DND-41 (cell line): ENCODE data around the gene EPHB2.
A peak's percentile ranks its signal among the peaks of the same experiment; 100 is the strongest.

ENCODE experiments used
- ATAC-seq: fragments of 200-7000 bp; cut with Tn5 transposase; 3 replicates; pipeline ENCODE4 v1.9.1; 2021; ENCODE audit warnings: low read depth; ENCODE audit not compliant: insufficient read depth
- DNase-seq: peaks from one replicate; pipeline ENCODE4 v3.0.0-alpha.2; 2020
- H2AFZ ChIP-seq: 2 replicates; pipeline ENCODE4 v1.6.0; 2012; ENCODE audit warnings: low read depth, low read length
- H3K27ac ChIP-seq: 2 replicates; pipeline ENCODE4 v1.5.1; 2012; ENCODE audit warnings: low read length, inconsistent platforms
- H3K27me3 ChIP-seq: fragments of 200-600 bp; sonication (generic); 2 replicates; pipeline ENCODE4 v1.6.0; 2012; ENCODE audit warnings: low read length, mild to moderate bottlenecking, inconsistent platforms; ENCODE audit not compliant: insufficient read depth, poor library complexity
- H3K36me3 ChIP-seq: 2 replicates; pipeline ENCODE4 v1.5.1; 2012; ENCODE audit warnings: low read length, inconsistent platforms; ENCODE audit not compliant: insufficient read depth
- H3K4me1 ChIP-seq: 2 replicates; pipeline ENCODE4 v1.5.1; 2012; ENCODE audit warnings: mild to moderate bottlenecking, low read length; ENCODE audit not compliant: insufficient read depth
- H3K4me2 ChIP-seq: 2 replicates; pipeline ENCODE4 v1.6.0; 2012; ENCODE audit warnings: mild to moderate bottlenecking, moderate library complexity, low read length, inconsistent platforms; ENCODE audit not compliant: insufficient read depth
- H3K4me3 ChIP-seq, 2 experiments: fragments of 200-600 bp in 1 of 2; shearing (Covaris generic) in 1 of 2; 2 replicates each; pipeline ENCODE4 v1.5.1; 2012 to 2016; ENCODE audit warnings: inconsistent platforms in 2 of 2, low read length in 2 of 2, mild to moderate bottlenecking in 2 of 2, low read depth in 1 of 2, moderate library complexity in 1 of 2
- H3K79me2 ChIP-seq: 2 replicates; pipeline ENCODE4 v1.6.0; 2012; ENCODE audit warnings: low read length, inconsistent platforms; ENCODE audit not compliant: insufficient read depth
- H3K9ac ChIP-seq: 2 replicates; pipeline ENCODE4 v1.6.0; 2012; ENCODE audit warnings: low read depth, mild to moderate bottlenecking, inconsistent platforms, low read length, moderate library complexity
- H3K9me3 ChIP-seq: 2 replicates; pipeline ENCODE4 v1.5.1; 2012; ENCODE audit warnings: low read length, moderate library complexity, mild to moderate bottlenecking, inconsistent platforms; ENCODE audit not compliant: insufficient read depth, severe bottlenecking
- H4K20me1 ChIP-seq: 2 replicates; pipeline ENCODE4 v1.6.0; 2012; ENCODE audit warnings: low read length; ENCODE audit not compliant: insufficient read depth
- EZH2 ChIP-seq: IDR thresholded peaks from 3 replicates; pipeline ENCODE4 v1.6.1; 2012; ENCODE audit warnings: borderline replicate concordance, low read depth, mild to moderate bottlenecking, moderate library complexity, low read length, inconsistent platforms; ENCODE audit not compliant: severe bottlenecking
- TF ChIP-seq, protein P1 (sequence below): IDR thresholded peaks from 2 replicates; pipeline ENCODE4 v1.5.1; 2012; ENCODE audit warnings: borderline replicate concordance, low read length, moderate library complexity, mild to moderate bottlenecking; ENCODE audit not compliant: poor library complexity, severe bottlenecking; ENCODE audit errors: extremely low read depth

The EPHB2 gene

DNA sequence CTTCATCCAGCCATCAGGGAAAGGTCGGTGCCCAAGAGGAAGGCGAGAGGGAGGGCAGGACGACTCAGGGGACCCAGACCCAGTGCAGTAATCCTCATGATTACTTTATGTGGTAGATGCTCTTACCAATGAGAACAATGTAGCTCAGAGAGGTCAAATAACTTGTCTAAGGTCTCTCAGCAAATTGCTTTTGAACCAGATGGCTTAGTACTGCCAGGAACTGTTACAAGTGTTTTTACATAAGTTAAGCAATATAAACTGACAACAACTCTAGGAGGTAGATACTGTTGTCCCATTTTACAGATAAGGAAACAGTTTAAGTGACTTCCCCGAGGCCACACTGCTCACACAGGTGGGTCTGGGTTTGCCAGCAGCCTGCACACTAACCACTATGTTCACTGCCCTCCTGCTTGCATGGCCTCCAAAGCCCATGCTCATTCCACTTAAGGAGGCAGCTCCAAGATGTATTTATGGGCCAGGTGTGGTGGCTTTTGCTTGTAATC, 150.3 kb downstream of the EPHB2 start:
- DNase-seq = no peak
- ATAC-seq = no peak
- Histone ChIP-seq H3K79me2 (no peaks in the 10 kb centered on the region), H3K27ac (no peak overlapping the region), H3K9me3 (no peaks in the 10 kb centered on the region), H3K4me1 (no peaks in the 10 kb centered on the region), H4K20me1 (0 out of 2 replicates have a peak, but pooled peaks cover 4% of the 10 kb centered on the region), H3K36me3 (no peaks in the 10 kb centered on the region), H3K9ac (no peak overlapping the region), H3K4me2 (no peak overlapping the region), H2AFZ (no peak overlapping the region), H3K27me3 (peaks cover 9% of the 10 kb centered on the region), H3K4me3 (no peak overlapping the region)
- TF ChIP-seq, protein P1, sequence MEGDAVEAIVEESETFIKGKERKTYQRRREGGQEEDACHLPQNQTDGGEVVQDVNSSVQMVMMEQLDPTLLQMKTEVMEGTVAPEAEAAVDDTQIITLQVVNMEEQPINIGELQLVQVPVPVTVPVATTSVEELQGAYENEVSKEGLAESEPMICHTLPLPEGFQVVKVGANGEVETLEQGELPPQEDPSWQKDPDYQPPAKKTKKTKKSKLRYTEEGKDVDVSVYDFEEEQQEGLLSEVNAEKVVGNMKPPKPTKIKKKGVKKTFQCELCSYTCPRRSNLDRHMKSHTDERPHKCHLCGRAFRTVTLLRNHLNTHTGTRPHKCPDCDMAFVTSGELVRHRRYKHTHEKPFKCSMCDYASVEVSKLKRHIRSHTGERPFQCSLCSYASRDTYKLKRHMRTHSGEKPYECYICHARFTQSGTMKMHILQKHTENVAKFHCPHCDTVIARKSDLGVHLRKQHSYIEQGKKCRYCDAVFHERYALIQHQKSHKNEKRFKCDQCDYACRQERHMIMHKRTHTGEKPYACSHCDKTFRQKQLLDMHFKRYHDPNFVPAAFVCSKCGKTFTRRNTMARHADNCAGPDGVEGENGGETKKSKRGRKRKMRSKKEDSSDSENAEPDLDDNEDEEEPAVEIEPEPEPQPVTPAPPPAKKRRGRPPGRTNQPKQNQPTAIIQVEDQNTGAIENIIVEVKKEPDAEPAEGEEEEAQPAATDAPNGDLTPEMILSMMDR = no peak
- TF ChIP-seq EZH2 = no peak

DNA sequence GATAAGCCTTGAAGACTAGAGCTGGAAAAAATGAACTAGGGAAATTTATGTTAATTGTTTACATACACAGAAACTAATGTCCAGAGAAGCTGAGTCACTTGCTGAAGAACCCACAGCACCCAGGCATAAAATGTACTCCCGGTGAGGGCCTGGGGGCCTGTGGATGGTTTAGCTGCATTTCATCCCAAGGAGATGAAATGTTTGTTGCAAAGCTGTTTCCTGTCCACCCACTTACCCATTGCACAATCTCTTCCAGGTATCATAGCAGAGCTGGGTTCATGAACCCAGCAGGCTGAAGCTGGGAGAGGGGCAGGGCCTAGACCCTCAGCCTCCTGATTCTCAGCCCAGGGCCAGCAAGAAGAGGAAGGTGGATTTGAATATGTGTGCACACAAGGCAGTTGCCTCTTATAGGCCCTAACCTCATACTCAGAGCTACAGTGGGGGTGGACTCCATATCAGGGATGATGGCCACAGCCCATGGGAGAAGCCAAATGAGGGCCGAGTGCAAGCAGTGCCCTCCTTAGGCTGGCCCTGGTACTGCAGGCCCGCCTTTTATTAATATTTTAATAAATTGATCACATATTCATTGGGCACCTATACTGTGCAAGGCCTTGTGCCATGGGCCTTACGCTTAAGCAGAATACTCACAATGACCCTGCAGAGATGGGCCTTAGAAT, 151.3 kb downstream of the EPHB2 start:
- Histone ChIP-seq H3K4me1 (no peaks in the 10 kb centered on the region), H3K27ac (no peak overlapping the region), H3K9me3 (no peaks in the 10 kb centered on the region), H3K4me2 (no peak overlapping the region), H3K4me3 (no peak overlapping the region), H2AFZ (no peak overlapping the region), H3K36me3 (no peaks in the 10 kb centered on the region), H3K79me2 (no peaks in the 10 kb centered on the region), H3K9ac (no peak overlapping the region), H4K20me1 (0 out of 2 replicates have a peak, but pooled peaks cover 4% of the 10 kb centered on the region), H3K27me3 (peaks cover 9% of the 10 kb centered on the region)
- ATAC-seq (no peak), DNase-seq (no peak)
- TF ChIP-seq, protein P1 = peak; percentile 62
- no peak for TF ChIP-seq EZH2

DNA sequence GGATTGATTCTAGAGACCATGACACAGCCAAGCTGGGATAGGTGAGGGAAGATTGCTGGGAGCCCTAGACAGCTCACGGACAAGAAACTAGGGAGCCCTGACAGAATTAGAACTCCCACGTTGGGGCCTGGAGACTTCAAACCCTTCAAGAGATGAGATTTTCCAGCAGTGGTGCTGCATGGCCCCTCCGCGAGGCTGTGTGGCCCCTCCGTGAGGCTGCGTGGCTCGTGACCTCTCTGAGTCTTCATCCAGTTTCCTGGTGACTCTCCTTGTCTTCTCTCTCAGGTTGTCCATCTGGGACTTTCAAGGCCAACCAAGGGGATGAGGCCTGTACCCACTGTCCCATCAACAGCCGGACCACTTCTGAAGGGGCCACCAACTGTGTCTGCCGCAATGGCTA, 152.1 kb downstream of the EPHB2 start:
- H3K9ac ChIP-seq = no peak overlapping the region
- H3K36me3 ChIP-seq = no peaks in the 10 kb centered on the region
- TF ChIP-seq EZH2 = no peak
- TF ChIP-seq, protein P1 = no peak
- no peaks in the 10 kb centered on the region for H3K4me1 ChIP-seq
- H3K27me3 ChIP-seq = peaks cover 5% of the 10 kb centered on the region
- H3K79me2 ChIP-seq = no peaks in the 10 kb centered on the region
- H3K4me2 ChIP-seq = no peak overlapping the region
- H4K20me1 ChIP-seq = 0 out of 2 replicates have a peak, but pooled peaks cover 4% of the 10 kb centered on the region
- H3K9me3 ChIP-seq = no peaks in the 10 kb centered on the region
- no peak overlapping the region for H3K4me3 ChIP-seq
- ATAC-seq (no peak), DNase-seq (no peak)
- no peak overlapping the region for H2AFZ ChIP-seq
- no peak overlapping the region for H3K27ac ChIP-seq
